Coronary artery (tissue), 2 donors: Measurements from ENCODE around the gene UBE2QL1.

ENCODE experiments used
- DNase-seq: peaks from one replicate; pipeline ENCODE4 v3.0.0-alpha.2; 2017; ENCODE audit warnings: low spot score
- H3K27ac ChIP-seq, 2 donors: fragments of 200-600 bp; sonication (generic); one replicate each; pipeline ENCODE4 v1.5.1; 2016 to 2019
- H3K4me3 ChIP-seq: fragments of 200-600 bp; sonication (generic); 2 replicates; pipeline ENCODE4 v1.5.1; 2016; ENCODE audit warnings: mild to moderate bottlenecking, moderate library complexity
- CTCF ChIP-seq: fragments of 200-600 bp; sonication (generic); IDR thresholded peaks from one replicate; pipeline ENCODE4 v1.5.1; 2019; ENCODE audit warnings: antibody characterized with exemption

The UBE2QL1 gene

GRCh38 chr5:6495433-6496206 lies 47.0 kb downstream of the UBE2QL1 start:
- Histone ChIP-seq H3K27ac (no peak overlapping the region), H3K4me3 (no peak overlapping the region)
- DNase-seq: peak; percentile 16
- no peak for TF ChIP-seq CTCF

GRCh38 chr5:6496207-6496584 lies 47.5 kb downstream of the UBE2QL1 start:
- TF ChIP-seq CTCF: no peak
- DNase-seq: peak; percentile 12
- no peak overlapping the region for H3K4me3 ChIP-seq
- H3K27ac ChIP-seq: no peak overlapping the region

GRCh38 chr5:6496636-6497035 lies 48.0 kb downstream of the UBE2QL1 start:
- no peak for TF ChIP-seq CTCF
- H3K27ac ChIP-seq: no peak overlapping the region
- DNase-seq: no peak
- H3K4me3 ChIP-seq: no peak overlapping the region

GRCh38 chr5:6497262-6497661 lies 48.6 kb downstream of the UBE2QL1 start:
- peak; percentile 3 for DNase-seq
- H3K4me3 ChIP-seq: no peak overlapping the region
- TF ChIP-seq CTCF: no peak
- H3K27ac ChIP-seq: no peak overlapping the region

GRCh38 chr5:6498968-6499367 lies 50.3 kb downstream of the UBE2QL1 start:
- TF ChIP-seq CTCF: no peak
- no peak overlapping the region for H3K27ac ChIP-seq
- DNase-seq: no peak
- no peak overlapping the region for H3K4me3 ChIP-seq

- H3K27ac ChIP-seq: no peak overlapping the region
- no peak for DNase-seq
- H3K4me3 ChIP-seq: no peak overlapping the region
- no peak for TF ChIP-seq CTCF
Measured at GRCh38 chr5:6501701-6502100, 53.0 kb downstream of the UBE2QL1 start.

GRCh38 chr5:6502421-6502820 lies 53.8 kb downstream of the UBE2QL1 start:
- Histone ChIP-seq H3K27ac (no peak overlapping the region), H3K4me3 (no peak overlapping the region)
- peak; percentile 29 for DNase-seq
- TF ChIP-seq CTCF: no peak
